PC-9 (cell line): ENCODE measurements around the gene DMAC2. TPM values are rescaled to one million over a fixed set of nuclear protein-coding genes. Genes with fewer than 3 reads are reported as not detected.

ENCODE experiments used
- BruUV-seq: library from RNA; stranded (reverse); fragments of 400-500 nt; replicated peaks from 2 replicates; lab custom pipeline; 2021; lab: Mats Ljungman, UMichigan
- CTCF ChIA-PET: fragments of 300-600 bp; sonication (Branson Sonifier 250); formaldehyde crosslinking; loops from one replicate; lab custom pipeline; 2022; ENCODE audit warnings: antibody characterized with exemption; lab: Charles Lee
- POLR2A ChIA-PET: fragments of 300-600 bp; sonication (Branson Sonifier 250); formaldehyde crosslinking; loops from one replicate; lab custom pipeline; 2022; ENCODE audit warnings: antibody characterized with exemption; ENCODE audit not compliant: unreplicated experiment; lab: Charles Lee
- DNase-seq, 2 experiments: peaks; one replicate each; pipeline versions ENCODE4 v3.0.0 to v3.0.0-alpha.2; 2015 to 2022; ENCODE audit warnings: mixed read lengths in 1 of 2
- H2AFZ ChIP-seq: fragments of 200-600 bp; sonication (generic); 2 replicates; pipeline ENCODE4 v1.8.1; 2017; ENCODE audit warnings: antibody characterized with exemption
- H3F3A ChIP-seq: fragments of 200-600 bp; sonication (generic); 2 replicates; pipeline ENCODE4 v1.8.1; 2017; ENCODE audit warnings: antibody characterized with exemption, mild to moderate bottlenecking, low read depth; ENCODE audit not compliant: insufficient read depth
- H3K27ac ChIP-seq: fragments of 200-600 bp; sonication (generic); 2 replicates; pipeline ENCODE4 v1.6.1; 2016; ENCODE audit warnings: mixed run types
- H3K27me3 ChIP-seq: fragments of 200-600 bp; sonication (generic); 2 replicates; pipeline ENCODE4 v1.6.1; 2016; ENCODE audit warnings: low read depth, mixed run types; ENCODE audit not compliant: insufficient read depth
- H3K36me3 ChIP-seq: fragments of 200-600 bp; sonication (generic); 2 replicates; pipeline ENCODE4 v1.6.1; 2016; ENCODE audit warnings: low read depth, mixed run types
- H3K4me1 ChIP-seq: fragments of 200-600 bp; sonication (generic); replicated peaks from 2 replicates; pipeline ENCODE4 v1.6.1; 2016; ENCODE audit warnings: mixed run types; ENCODE audit not compliant: insufficient read depth
- H3K4me2 ChIP-seq: fragments of 200-600 bp; sonication (generic); 2 replicates; pipeline ENCODE4 v1.6.1; 2017; ENCODE audit warnings: mixed run types
- H3K4me3 ChIP-seq: fragments of 200-600 bp; sonication (generic); 2 replicates; pipeline ENCODE4 v1.6.1; 2016; ENCODE audit warnings: mixed run types
- H3K79me2 ChIP-seq: fragments of 200-600 bp; sonication (generic); 2 replicates; pipeline ENCODE4 v1.6.1; 2017; ENCODE audit warnings: low read depth, mixed run types
- H3K9me2 ChIP-seq: fragments of 200-600 bp; sonication (generic); 2 replicates; pipeline ENCODE4 v1.8.1; 2017; ENCODE audit warnings: mild to moderate bottlenecking; ENCODE audit not compliant: insufficient read depth
- H3K9me3 ChIP-seq: fragments of 200-600 bp; sonication (generic); 2 replicates; pipeline ENCODE4 v1.8.1; 2016; ENCODE audit warnings: low read depth; ENCODE audit not compliant: insufficient read depth
- H4K20me1 ChIP-seq: fragments of 200-600 bp; sonication (generic); 2 replicates; pipeline ENCODE4 v1.8.1; 2017; ENCODE audit not compliant: insufficient read depth
- EZH2 ChIP-seq: fragments of 200-600 bp; sonication (generic); IDR thresholded peaks from 2 replicates; pipeline ENCODE4 v1.8.0; 2017; ENCODE audit warnings: antibody characterized with exemption, low read depth
- intact Hi-C: fragments of 100-400 bp; cut with micrococcal nuclease; formaldehyde crosslinking; loops from one replicate; pipeline ENCODE4 v1.10.0; 2022; ENCODE audit not compliant: unreplicated experiment
- total RNA-seq: library from RNA; stranded (reverse); gene quantifications from 2 replicates; pipeline ENCODE4 v1.2.3, GENCODE V29; 2021
- TF ChIP-seq, protein P1 (sequence below): fragments of 200-600 bp; sonication (generic); conservative IDR thresholded peaks from 2 replicates; pipeline ENCODE4 v1.6.1; 2017; ENCODE audit warnings: mixed run types, antibody characterized with exemption, mild to moderate bottlenecking, moderate library complexity

DMAC2 gene
- total RNA-seq, 1 experiment from 2014 or later = 38.6 TPM

DNA sequence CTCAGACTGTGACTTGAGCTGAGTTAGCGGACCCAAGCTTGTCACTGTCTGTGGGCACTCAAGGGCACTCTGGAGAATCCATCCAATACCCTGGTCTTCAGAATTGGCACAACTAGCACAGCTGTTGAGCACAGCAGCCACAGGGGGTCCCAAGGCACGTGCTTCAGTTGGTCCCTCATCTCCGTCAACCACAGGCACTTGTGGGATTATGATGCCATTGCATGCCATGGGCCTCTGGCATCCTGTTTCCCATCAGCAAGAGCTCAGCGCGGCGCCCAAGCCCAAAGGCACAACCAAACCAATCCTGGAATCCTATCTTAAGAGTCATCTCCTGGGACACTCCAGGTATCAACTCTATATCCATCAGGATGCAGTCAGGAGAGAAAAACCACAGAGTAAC, 8.8 kb downstream of the DMAC2 start:
- Histone ChIP-seq H3F3A (peaks cover 10% of the 10 kb centered on the region; the same call in 1 of the 2 replicates), H3K36me3 (no peaks in the 10 kb centered on the region), H3K9me2 (no peaks in the 10 kb centered on the region), H3K9me3 (no peaks in the 10 kb centered on the region), H3K4me3 (no peak overlapping the region), H3K79me2 (no peaks in the 10 kb centered on the region), H4K20me1 (no peaks in the 10 kb centered on the region), H3K27ac (no peak overlapping the region), H3K4me1 (no peaks in the 10 kb centered on the region), H2AFZ (no peak overlapping the region), H3K27me3 (no peaks in the 10 kb centered on the region), H3K4me2 (no peak overlapping the region)
- TF ChIP-seq, protein P1, sequence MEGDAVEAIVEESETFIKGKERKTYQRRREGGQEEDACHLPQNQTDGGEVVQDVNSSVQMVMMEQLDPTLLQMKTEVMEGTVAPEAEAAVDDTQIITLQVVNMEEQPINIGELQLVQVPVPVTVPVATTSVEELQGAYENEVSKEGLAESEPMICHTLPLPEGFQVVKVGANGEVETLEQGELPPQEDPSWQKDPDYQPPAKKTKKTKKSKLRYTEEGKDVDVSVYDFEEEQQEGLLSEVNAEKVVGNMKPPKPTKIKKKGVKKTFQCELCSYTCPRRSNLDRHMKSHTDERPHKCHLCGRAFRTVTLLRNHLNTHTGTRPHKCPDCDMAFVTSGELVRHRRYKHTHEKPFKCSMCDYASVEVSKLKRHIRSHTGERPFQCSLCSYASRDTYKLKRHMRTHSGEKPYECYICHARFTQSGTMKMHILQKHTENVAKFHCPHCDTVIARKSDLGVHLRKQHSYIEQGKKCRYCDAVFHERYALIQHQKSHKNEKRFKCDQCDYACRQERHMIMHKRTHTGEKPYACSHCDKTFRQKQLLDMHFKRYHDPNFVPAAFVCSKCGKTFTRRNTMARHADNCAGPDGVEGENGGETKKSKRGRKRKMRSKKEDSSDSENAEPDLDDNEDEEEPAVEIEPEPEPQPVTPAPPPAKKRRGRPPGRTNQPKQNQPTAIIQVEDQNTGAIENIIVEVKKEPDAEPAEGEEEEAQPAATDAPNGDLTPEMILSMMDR = no peak
- TF ChIP-seq EZH2 = no peak
- DNase-seq = no peak
- BruUV-seq = no TSS peak
- ChIA-PET POLR2A (no interaction called here), CTCF (no interaction called here)
- intact Hi-C loops = loop anchor here (2.0 to 10.0 kb wide), 2 partner anchors 76 to 110 kb away; partner anchors contain the start of gene TGFB1

- H3K27me3 ChIP-seq = no peaks in the 10 kb centered on the region
- no peaks in the 10 kb centered on the region for H3K79me2 ChIP-seq
- DNase-seq = no peak
- CTCF ChIA-PET = no interaction called here
- H3K9me2 ChIP-seq = no peaks in the 10 kb centered on the region
- intact Hi-C loops = no loop called here
- no peak overlapping the region for H3K4me3 ChIP-seq
- H3K9me3 ChIP-seq = no peaks in the 10 kb centered on the region
- H3K27ac ChIP-seq = no peak overlapping the region
- H3K4me1 ChIP-seq = no peaks in the 10 kb centered on the region
- POLR2A ChIA-PET = no interaction called here
- H3K36me3 ChIP-seq = no peaks in the 10 kb centered on the region
- H3F3A ChIP-seq = peaks cover 8% of the 10 kb centered on the region; the same call in 1 of the 2 replicates
- H3K4me2 ChIP-seq = no peak overlapping the region
- no peaks in the 10 kb centered on the region for H4K20me1 ChIP-seq
- no peak for TF ChIP-seq EZH2
- TF ChIP-seq, protein P1 = no peak
- BruUV-seq = no TSS peak
- H2AFZ ChIP-seq = no peak overlapping the region
Observed at GRCh38 chr19:41428481-41428859, 11.2 kb downstream of the DMAC2 start.

GRCh38 chr19:41427647-41428480, 11.8 kb downstream of the DMAC2 start:
- no peaks in the 10 kb centered on the region for H4K20me1 ChIP-seq
- CTCF ChIA-PET = no interaction called here
- H3K36me3 ChIP-seq = no peaks in the 10 kb centered on the region
- H3K27ac ChIP-seq = no peak overlapping the region
- H3K79me2 ChIP-seq = no peaks in the 10 kb centered on the region
- no peak overlapping the region for H3K4me3 ChIP-seq
- no peak for DNase-seq
- intact Hi-C loops = no loop called here
- H2AFZ ChIP-seq = no peak overlapping the region
- BruUV-seq = no TSS peak
- POLR2A ChIA-PET = interaction anchor here (0.6 kb wide), 1 partner anchor 12 kb away, joined by 22 read pairs; the partner anchor contains the start of gene DMAC2
- no peaks in the 10 kb centered on the region for H3K9me2 ChIP-seq
- H3F3A ChIP-seq = peaks cover 7% of the 10 kb centered on the region; the same call in 1 of the 2 replicates
- no peaks in the 10 kb centered on the region for H3K4me1 ChIP-seq
- no peaks in the 10 kb centered on the region for H3K27me3 ChIP-seq
- H3K4me2 ChIP-seq = no peak overlapping the region
- no peak for TF ChIP-seq EZH2
- TF ChIP-seq, protein P1 = no peak
- no peaks in the 10 kb centered on the region for H3K9me3 ChIP-seq
